ENCODE results near the gene PRDM5.

PRDM5 gene

DNA sequence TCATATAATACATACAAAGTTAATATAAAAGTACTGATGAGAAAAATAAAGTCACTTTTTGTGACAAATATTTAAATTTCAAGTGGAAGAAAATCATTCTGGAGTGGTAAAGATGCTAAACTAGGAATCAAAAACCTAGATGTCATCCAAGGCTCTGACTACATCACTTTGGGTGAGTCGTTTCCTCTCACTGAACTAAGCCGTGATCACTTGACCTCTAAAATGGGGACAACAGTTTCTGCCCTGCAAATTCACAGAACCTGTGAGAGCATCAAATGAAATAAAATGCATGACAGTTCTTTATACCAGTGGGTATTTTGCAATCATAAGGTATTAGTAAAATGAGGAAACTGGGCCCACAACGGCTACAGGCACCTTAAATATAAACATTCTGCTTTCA is 63.8 kb downstream of the PRDM5 start:
- no peaks in the 10 kb centered on the region for H3K4me1 ChIP-seq (ENCODE audit: insufficient read depth, insufficient read length)
- no peak for DNase-seq (ENCODE audit: low read depth, low spot score)
- H3K27me3 ChIP-seq (ENCODE audit: insufficient read depth, insufficient read length) = no peaks in the 10 kb centered on the region
- H3K4me3 ChIP-seq (ENCODE audit: insufficient read length, low read depth) = no peak overlapping the region
- H3K9me3 ChIP-seq (ENCODE audit: insufficient read depth, low read length) = no peaks in the 10 kb centered on the region
- no peaks in the 10 kb centered on the region for H3K36me3 ChIP-seq (ENCODE audit: insufficient read depth, insufficient read length, low read length)
- H3K9ac ChIP-seq (ENCODE audit: insufficient read length, low read depth) = no peak overlapping the region
- TF ChIP-seq ZNF274 (IDR thresholded peaks at IDR 0.05; ENCODE audit: low read depth, low read length) (no peak), SUZ12 (IDR thresholded peaks at IDR 0.05; ENCODE audit: extremely low read depth, insufficient read depth, insufficient read length) (no peak), YY1 (IDR thresholded peaks at IDR 0.05; ENCODE audit: insufficient read depth, insufficient read length) (no peak)

DNA sequence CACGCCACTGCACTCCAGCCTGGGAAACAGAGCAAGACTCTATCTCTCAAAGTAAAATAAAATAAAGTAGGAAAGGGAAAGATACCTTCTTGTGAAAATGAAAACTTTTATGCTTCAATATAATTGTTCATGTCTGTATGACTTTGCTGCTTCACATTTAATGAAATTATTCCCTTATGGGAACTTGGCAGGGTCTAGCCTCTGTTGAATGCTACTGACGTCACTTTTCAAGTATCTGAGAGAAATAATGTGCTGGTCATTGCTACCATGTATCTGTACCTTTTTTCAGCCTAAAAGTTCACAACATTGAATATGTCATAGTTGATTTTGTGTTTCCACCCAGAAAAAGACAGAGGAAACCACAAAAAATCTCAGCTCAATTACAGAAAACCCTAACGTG is 65.2 kb downstream of the PRDM5 start:
- no peak overlapping the region for H3K9ac ChIP-seq (ENCODE audit: insufficient read length, low read depth)
- TF ChIP-seq YY1 (IDR thresholded peaks at IDR 0.05; ENCODE audit: insufficient read depth, insufficient read length) (no peak), ZNF274 (IDR thresholded peaks at IDR 0.05; ENCODE audit: low read depth, low read length) (no peak), SUZ12 (IDR thresholded peaks at IDR 0.05; ENCODE audit: extremely low read depth, insufficient read depth, insufficient read length) (no peak)
- no peaks in the 10 kb centered on the region for H3K27me3 ChIP-seq (ENCODE audit: insufficient read depth, insufficient read length)
- no peak for DNase-seq (ENCODE audit: low read depth, low spot score)
- no peak overlapping the region for H3K4me3 ChIP-seq (ENCODE audit: insufficient read length, low read depth)
- H3K36me3 ChIP-seq (ENCODE audit: insufficient read depth, insufficient read length, low read length) = no peaks in the 10 kb centered on the region
- no peaks in the 10 kb centered on the region for H3K4me1 ChIP-seq (ENCODE audit: insufficient read depth, insufficient read length)
- no peaks in the 10 kb centered on the region for H3K9me3 ChIP-seq (ENCODE audit: insufficient read depth, low read length)

DNA sequence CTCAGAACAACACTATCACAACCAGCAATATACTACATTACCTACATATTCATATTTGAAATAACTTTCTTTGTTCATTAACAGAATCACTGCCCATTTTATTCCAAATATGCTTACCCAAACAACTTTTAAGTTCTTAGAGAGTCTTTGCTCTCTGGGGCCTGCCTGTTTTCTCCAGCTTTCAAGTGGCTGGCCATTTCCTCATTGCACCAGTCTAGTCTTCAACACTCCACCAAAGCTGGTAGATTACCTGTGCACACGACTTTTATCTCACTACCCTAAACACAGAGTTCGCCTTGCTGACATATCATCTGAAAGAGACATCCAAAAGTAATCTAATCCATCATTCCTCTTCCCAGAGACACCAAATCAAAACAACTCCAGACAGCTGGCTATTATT is 66.2 kb downstream of the PRDM5 start:
- Histone ChIP-seq H3K4me3 (ENCODE audit: insufficient read length, low read depth) (no peak overlapping the region), H3K9ac (ENCODE audit: insufficient read length, low read depth) (no peak overlapping the region), H3K9me3 (ENCODE audit: insufficient read depth, low read length) (no peaks in the 10 kb centered on the region), H3K36me3 (ENCODE audit: insufficient read depth, insufficient read length, low read length) (no peaks in the 10 kb centered on the region), H3K4me1 (ENCODE audit: insufficient read depth, insufficient read length) (no peaks in the 10 kb centered on the region), H3K27me3 (ENCODE audit: insufficient read depth, insufficient read length) (no peaks in the 10 kb centered on the region)
- TF ChIP-seq ZNF274 (IDR thresholded peaks at IDR 0.05; ENCODE audit: low read depth, low read length) (no peak), YY1 (IDR thresholded peaks at IDR 0.05; ENCODE audit: insufficient read depth, insufficient read length) (no peak), SUZ12 (IDR thresholded peaks at IDR 0.05; ENCODE audit: extremely low read depth, insufficient read depth, insufficient read length) (no peak)
- DNase-seq (ENCODE audit: low read depth, low spot score) = no peak

DNA sequence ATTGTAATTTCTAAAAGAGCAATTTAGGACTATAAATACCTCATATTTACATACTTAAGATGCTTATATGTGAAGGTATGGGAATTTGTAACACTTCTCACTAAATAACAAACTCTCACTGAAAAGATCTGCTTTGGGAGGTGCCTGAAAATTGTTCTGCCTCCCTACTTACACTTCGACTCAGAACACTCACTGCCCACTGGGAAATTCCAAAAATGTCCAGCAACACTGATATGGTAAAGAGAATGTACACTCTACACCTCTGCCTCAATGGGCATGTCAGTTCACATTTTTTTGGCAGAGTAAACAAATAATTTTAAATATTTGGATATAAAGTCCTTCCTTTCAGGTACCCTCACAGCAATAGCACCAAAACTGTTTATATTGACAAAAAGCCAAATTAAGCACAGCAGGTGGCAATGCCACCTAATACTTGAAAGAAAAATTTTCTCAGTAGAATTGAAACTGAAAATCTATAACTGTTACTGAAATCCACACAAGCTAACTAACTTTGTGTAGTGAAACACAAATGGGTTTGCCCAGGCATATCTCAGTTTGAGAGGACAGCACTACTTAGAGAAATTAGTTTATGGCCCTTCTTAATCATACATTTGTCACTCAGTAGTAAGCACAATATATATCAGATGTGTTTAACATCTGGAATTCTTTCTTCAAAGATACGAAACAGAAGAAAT is 67.1 kb downstream of the PRDM5 start:
- Histone ChIP-seq H3K4me1 (ENCODE audit: insufficient read depth, insufficient read length) (no peaks in the 10 kb centered on the region), H3K4me3 (ENCODE audit: insufficient read length, low read depth) (no peak overlapping the region), H3K27me3 (ENCODE audit: insufficient read depth, insufficient read length) (no peaks in the 10 kb centered on the region), H3K9ac (ENCODE audit: insufficient read length, low read depth) (no peak overlapping the region), H3K9me3 (ENCODE audit: insufficient read depth, low read length) (no peaks in the 10 kb centered on the region), H3K36me3 (ENCODE audit: insufficient read depth, insufficient read length, low read length) (no peaks in the 10 kb centered on the region)
- TF ChIP-seq ZNF274 (IDR thresholded peaks at IDR 0.05; ENCODE audit: low read depth, low read length) (no peak), SUZ12 (IDR thresholded peaks at IDR 0.05; ENCODE audit: extremely low read depth, insufficient read depth, insufficient read length) (no peak), YY1 (IDR thresholded peaks at IDR 0.05; ENCODE audit: insufficient read depth, insufficient read length) (no peak)
- DNase-seq (ENCODE audit: low read depth, low spot score) = no peak

DNA sequence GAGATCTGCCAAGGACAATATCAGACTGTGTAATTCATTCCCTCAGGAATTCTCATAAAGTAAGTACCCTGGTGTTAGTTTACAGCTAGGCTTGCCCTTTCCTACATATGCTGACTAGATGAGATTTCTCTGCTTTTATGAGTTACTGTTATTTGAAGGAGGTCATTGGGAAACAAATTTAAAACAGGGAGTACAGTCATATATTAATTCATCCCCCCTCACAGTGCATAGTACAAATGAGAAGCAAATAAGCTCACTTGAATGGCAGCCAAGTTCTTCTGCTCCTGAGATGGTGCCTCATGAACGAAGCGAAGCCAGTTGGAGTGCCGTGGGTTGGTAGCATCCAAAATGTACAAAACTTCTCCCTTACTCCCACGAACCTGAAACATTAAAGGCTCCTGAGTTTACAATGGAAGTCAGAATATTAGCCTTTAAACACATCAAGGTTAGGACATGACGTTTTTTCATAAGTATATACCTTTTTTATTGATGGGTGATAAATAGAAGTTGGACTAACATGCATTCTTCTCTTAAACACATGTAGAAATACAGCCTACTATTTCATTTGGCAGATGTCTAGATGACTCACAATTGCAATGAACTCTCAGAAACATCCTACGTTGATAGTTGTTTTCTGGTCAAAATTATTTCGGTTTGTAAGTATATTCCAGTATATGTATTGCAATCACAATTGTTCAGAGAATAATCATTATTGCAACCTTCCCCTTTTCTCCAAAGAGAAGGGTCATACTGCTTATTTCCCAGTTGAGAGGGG is 69.2 kb downstream of the PRDM5 start:
- Histone ChIP-seq H3K9ac (ENCODE audit: insufficient read length, low read depth) (no peak overlapping the region), H3K4me3 (ENCODE audit: insufficient read length, low read depth) (no peak overlapping the region), H3K36me3 (ENCODE audit: insufficient read depth, insufficient read length, low read length) (no peaks in the 10 kb centered on the region), H3K27me3 (ENCODE audit: insufficient read depth, insufficient read length) (no peaks in the 10 kb centered on the region), H3K9me3 (ENCODE audit: insufficient read depth, low read length) (no peaks in the 10 kb centered on the region), H3K4me1 (ENCODE audit: insufficient read depth, insufficient read length) (no peaks in the 10 kb centered on the region)
- no peak for TF ChIP-seq YY1 (IDR thresholded peaks at IDR 0.05; ENCODE audit: insufficient read depth, insufficient read length)
- TF ChIP-seq ZNF274 (IDR thresholded peaks at IDR 0.05; ENCODE audit: low read depth, low read length) = no peak
- TF ChIP-seq SUZ12 (IDR thresholded peaks at IDR 0.05; ENCODE audit: extremely low read depth, insufficient read depth, insufficient read length) = no peak
- DNase-seq (ENCODE audit: low read depth, low spot score) = no peak

DNA sequence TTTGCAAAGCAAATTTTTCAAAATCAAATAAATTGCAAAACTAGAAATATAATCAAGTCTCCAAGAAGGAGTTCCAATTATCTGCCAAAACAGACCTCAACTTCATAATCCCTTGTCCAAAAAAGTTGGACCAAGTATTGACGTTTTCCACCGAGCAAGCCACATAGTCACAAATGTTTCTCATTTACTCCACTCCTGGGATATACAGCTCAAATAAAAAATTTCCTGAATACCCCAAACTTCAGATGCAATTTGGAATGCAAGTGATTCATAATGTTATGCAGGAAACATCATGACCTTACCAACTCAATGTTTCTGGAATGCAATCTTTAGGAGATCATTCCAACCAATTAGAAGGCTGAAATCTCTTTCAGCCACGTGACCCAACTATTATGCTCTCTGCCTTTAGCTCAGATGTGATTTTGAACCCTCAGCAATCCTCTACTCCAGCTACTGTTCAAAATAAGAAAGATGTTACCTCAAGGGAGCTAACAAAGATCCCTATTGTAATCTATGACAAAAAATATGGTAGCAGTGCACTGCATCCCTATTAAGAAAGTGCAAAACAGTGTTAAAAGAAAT is 72.4 kb downstream of the PRDM5 start:
- TF ChIP-seq YY1 (IDR thresholded peaks at IDR 0.05; ENCODE audit: insufficient read depth, insufficient read length) = no peak
- no peak for TF ChIP-seq SUZ12 (IDR thresholded peaks at IDR 0.05; ENCODE audit: extremely low read depth, insufficient read depth, insufficient read length)
- TF ChIP-seq ZNF274 (IDR thresholded peaks at IDR 0.05; ENCODE audit: low read depth, low read length) = no peak
- Histone ChIP-seq H3K27me3 (ENCODE audit: insufficient read depth, insufficient read length) (no peaks in the 10 kb centered on the region), H3K9me3 (ENCODE audit: insufficient read depth, low read length) (no peaks in the 10 kb centered on the region), H3K4me3 (ENCODE audit: insufficient read length, low read depth) (no peak overlapping the region), H3K36me3 (ENCODE audit: insufficient read depth, insufficient read length, low read length) (no peaks in the 10 kb centered on the region), H3K4me1 (ENCODE audit: insufficient read depth, insufficient read length) (no peaks in the 10 kb centered on the region), H3K9ac (ENCODE audit: insufficient read length, low read depth) (no peak overlapping the region)
- DNase-seq (ENCODE audit: low read depth, low spot score) = no peak

DNA sequence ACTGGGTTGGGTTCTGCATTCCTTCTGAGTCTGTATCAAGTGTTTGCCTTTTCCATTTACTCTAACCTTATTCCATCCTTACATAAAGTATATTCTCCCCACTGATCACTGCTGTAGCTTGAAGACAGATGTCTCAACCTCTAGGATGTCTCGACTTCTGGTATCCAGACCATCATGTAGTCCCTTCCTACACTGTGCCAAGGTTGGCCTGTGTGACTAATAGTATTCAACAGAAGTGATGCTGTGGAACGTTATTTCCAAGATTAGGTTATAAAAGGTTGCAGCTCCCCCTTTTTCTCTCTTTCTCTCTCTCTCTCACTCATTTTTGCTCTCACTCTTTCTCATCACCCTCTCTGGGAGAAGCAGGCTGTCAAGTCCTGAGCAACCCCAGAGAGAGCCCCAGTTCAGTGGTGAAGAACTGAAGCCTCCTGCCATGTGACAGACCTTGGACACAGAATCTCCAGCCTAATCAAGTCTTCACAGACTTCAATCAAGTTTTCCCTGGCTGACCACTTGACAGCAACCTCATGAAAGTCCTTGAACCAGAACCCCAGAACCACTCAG is 75.4 kb downstream of the PRDM5 start:
- Histone ChIP-seq H3K27me3 (ENCODE audit: insufficient read depth, insufficient read length) (no peaks in the 10 kb centered on the region), H3K36me3 (ENCODE audit: insufficient read depth, insufficient read length, low read length) (no peaks in the 10 kb centered on the region), H3K9me3 (ENCODE audit: insufficient read depth, low read length) (no peaks in the 10 kb centered on the region), H3K9ac (ENCODE audit: insufficient read length, low read depth) (no peak overlapping the region), H3K4me3 (ENCODE audit: insufficient read length, low read depth) (no peak overlapping the region), H3K4me1 (ENCODE audit: insufficient read depth, insufficient read length) (no peaks in the 10 kb centered on the region)
- TF ChIP-seq SUZ12 (IDR thresholded peaks at IDR 0.05; ENCODE audit: extremely low read depth, insufficient read depth, insufficient read length) (no peak), ZNF274 (IDR thresholded peaks at IDR 0.05; ENCODE audit: low read depth, low read length) (no peak), YY1 (IDR thresholded peaks at IDR 0.05; ENCODE audit: insufficient read depth, insufficient read length) (no peak)
- DNase-seq (ENCODE audit: low read depth, low spot score) = no peak

Data from NT2/D1 (cell line).